Measurements from ENCODE around the gene MKRN2OS.

The MKRN2OS gene

DNA sequence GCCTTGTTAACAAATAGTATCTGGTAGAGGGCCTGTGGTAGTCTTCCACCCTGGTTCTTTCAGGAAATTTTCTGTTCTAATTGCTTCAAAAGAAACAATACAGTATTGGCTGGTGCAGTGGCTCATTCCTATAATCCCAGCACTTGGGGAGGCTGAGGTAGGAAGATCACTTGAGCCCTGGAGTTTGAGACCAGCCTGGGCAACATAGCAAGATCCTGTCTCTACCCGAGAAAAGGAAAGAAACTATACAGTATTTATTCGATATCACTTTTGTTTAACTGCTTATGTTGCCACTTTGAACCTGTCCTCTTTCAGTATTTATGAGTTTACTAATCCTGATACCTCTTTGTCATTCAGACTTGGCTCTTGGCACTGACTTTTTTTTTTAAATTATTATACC, 16.1 kb upstream of the MKRN2OS start:
- TF ChIP-seq CEBPB (IDR thresholded peaks at IDR 0.05), result no peak
- no peak for TF ChIP-seq RAD21 (IDR thresholded peaks at IDR 0.05; ENCODE audit: low read depth)
- TF ChIP-seq, protein P1, sequence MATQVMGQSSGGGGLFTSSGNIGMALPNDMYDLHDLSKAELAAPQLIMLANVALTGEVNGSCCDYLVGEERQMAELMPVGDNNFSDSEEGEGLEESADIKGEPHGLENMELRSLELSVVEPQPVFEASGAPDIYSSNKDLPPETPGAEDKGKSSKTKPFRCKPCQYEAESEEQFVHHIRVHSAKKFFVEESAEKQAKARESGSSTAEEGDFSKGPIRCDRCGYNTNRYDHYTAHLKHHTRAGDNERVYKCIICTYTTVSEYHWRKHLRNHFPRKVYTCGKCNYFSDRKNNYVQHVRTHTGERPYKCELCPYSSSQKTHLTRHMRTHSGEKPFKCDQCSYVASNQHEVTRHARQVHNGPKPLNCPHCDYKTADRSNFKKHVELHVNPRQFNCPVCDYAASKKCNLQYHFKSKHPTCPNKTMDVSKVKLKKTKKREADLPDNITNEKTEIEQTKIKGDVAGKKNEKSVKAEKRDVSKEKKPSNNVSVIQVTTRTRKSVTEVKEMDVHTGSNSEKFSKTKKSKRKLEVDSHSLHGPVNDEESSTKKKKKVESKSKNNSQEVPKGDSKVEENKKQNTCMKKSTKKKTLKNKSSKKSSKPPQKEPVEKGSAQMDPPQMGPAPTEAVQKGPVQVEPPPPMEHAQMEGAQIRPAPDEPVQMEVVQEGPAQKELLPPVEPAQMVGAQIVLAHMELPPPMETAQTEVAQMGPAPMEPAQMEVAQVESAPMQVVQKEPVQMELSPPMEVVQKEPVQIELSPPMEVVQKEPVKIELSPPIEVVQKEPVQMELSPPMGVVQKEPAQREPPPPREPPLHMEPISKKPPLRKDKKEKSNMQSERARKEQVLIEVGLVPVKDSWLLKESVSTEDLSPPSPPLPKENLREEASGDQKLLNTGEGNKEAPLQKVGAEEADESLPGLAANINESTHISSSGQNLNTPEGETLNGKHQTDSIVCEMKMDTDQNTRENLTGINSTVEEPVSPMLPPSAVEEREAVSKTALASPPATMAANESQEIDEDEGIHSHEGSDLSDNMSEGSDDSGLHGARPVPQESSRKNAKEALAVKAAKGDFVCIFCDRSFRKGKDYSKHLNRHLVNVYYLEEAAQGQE (IDR thresholded peaks at IDR 0.05; ENCODE audit: low read depth), result no peak
- no peak for TF ChIP-seq CREB1 (IDR thresholded peaks at IDR 0.05; ENCODE audit: low read depth)
- TF ChIP-seq NFIC (IDR thresholded peaks at IDR 0.05), result no peak
- no peak for TF ChIP-seq TEAD4 (IDR thresholded peaks at IDR 0.05)

DNA sequence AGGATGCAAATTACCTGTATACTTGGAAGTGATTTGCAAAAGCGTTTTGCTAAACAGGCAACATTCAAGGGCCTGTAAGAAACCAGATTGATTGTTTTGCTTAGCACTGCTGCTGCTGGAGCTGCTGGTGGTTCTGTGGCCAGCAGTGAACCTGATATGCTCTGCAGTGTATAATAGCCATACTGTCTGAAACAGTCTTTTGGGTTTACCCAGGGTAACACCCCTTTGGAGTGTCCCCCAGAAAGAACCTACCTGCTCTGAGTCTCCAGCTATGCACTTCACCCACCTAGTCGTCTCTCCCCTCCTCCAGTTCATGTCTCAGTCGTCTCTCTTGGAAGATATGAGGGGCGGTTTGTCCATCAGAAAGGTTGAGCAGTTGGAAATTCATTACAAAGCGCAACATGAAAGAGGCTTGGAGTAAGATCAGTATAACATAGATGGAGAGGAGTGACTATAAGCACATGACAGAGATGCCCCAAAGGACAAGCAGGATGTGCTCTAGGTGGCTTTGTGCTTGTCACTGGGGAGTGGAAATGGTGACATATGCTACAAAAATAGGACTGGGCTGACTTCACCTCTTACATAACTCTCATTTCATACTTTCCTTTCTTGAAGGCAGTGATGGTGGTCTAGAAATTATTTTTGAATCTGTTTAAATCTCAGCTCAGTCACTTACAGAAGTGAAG, 15.3 kb upstream of the MKRN2OS start:
- no peak for TF ChIP-seq ZBTB7A (IDR thresholded peaks at IDR 0.05; ENCODE audit: low read depth)
- TF ChIP-seq EP300 (IDR thresholded peaks at IDR 0.05; ENCODE audit: borderline replicate concordance), result no peak
- TF ChIP-seq, protein P2, sequence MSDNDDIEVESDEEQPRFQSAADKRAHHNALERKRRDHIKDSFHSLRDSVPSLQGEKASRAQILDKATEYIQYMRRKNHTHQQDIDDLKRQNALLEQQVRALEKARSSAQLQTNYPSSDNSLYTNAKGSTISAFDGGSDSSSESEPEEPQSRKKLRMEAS (IDR thresholded peaks at IDR 0.05), result no peak
- TF ChIP-seq, protein P3, sequence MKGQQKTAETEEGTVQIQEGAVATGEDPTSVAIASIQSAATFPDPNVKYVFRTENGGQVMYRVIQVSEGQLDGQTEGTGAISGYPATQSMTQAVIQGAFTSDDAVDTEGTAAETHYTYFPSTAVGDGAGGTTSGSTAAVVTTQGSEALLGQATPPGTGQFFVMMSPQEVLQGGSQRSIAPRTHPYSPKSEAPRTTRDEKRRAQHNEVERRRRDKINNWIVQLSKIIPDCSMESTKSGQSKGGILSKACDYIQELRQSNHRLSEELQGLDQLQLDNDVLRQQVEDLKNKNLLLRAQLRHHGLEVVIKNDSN (IDR thresholded peaks at IDR 0.05), result no peak
- TF ChIP-seq EGR1 (IDR thresholded peaks at IDR 0.05), result no peak
- no peak for TF ChIP-seq RAD21 (IDR thresholded peaks at IDR 0.05; ENCODE audit: low read depth)
- no peak for TF ChIP-seq TAF1 (IDR thresholded peaks at IDR 0.05; ENCODE audit: low read depth)
- TF ChIP-seq NFIC (IDR thresholded peaks at IDR 0.05), result no peak
- no peak for TF ChIP-seq FOXM1 (IDR thresholded peaks at IDR 0.05; ENCODE audit: borderline replicate concordance, low read depth)
- TF ChIP-seq TEAD4 (IDR thresholded peaks at IDR 0.05), result no peak
- TF ChIP-seq TCF12 (IDR thresholded peaks at IDR 0.05; ENCODE audit: low read depth), result no peak
- TF ChIP-seq YY1 (IDR thresholded peaks at IDR 0.05; ENCODE audit: low read depth), result no peak
- no peak for TF ChIP-seq CREB1 (IDR thresholded peaks at IDR 0.05; ENCODE audit: low read depth)
- no peak for TF ChIP-seq CEBPB (IDR thresholded peaks at IDR 0.05)
- TF ChIP-seq, protein P1 (IDR thresholded peaks at IDR 0.05; ENCODE audit: low read depth), result no peak

DNA sequence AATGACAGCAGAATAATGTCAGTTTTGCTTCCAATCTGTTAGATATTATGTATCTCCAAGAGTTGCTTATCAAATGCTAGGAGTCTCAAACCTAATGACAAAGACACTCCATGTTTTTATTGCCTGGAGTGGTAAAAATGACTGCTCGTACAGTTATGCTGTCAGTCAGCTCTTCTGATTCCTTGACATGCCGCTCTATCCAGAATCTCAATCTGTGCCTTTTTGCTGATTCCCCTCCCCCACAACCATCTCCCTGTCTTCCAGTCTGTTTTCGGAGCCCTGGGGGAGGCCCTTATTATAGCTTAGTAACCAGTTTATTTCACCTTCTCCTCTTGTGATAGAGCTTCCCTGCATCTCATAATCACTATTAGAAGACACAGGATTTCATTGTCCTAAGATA, 14.2 kb upstream of the MKRN2OS start:
- TF ChIP-seq NFIC (IDR thresholded peaks at IDR 0.05) (no peak), TAF1 (IDR thresholded peaks at IDR 0.05; ENCODE audit: low read depth) (no peak), EGR1 (IDR thresholded peaks at IDR 0.05) (no peak), TEAD4 (IDR thresholded peaks at IDR 0.05) (no peak), CEBPB (IDR thresholded peaks at IDR 0.05) (no peak), YY1 (IDR thresholded peaks at IDR 0.05; ENCODE audit: low read depth) (no peak), TCF12 (IDR thresholded peaks at IDR 0.05; ENCODE audit: low read depth) (no peak), FOXM1 (IDR thresholded peaks at IDR 0.05; ENCODE audit: borderline replicate concordance, low read depth) (no peak), ZBTB7A (IDR thresholded peaks at IDR 0.05; ENCODE audit: low read depth) (no peak), RAD21 (IDR thresholded peaks at IDR 0.05; ENCODE audit: low read depth) (no peak)
- TF ChIP-seq, protein P1 (IDR thresholded peaks at IDR 0.05; ENCODE audit: low read depth), result no peak
- TF ChIP-seq, protein P3 (IDR thresholded peaks at IDR 0.05), result no peak
- TF ChIP-seq, protein P2 (IDR thresholded peaks at IDR 0.05), result no peak

DNA sequence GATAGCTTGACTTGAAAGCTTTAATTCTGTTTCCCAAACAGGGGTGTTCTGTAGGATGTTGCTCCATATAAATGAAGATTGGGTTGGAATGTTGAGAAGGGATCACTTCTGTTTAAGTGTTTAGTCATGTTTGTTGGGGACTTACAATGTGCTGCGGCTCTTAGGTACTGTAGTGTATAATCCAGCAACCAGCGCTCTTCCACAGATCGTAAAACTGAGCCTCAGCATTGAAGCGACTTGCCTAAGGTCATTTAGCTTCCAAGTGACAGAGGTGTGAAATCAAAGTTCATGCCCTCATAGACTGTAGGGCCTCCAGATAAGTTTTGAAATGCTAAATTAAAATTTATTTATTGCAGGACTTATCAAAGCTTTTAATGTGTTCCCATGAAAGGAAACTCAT, 13.4 kb upstream of the MKRN2OS start:
- no peak for TF ChIP-seq TAF1 (IDR thresholded peaks at IDR 0.05; ENCODE audit: low read depth)
- TF ChIP-seq CEBPB (IDR thresholded peaks at IDR 0.05), result no peak
- no peak for TF ChIP-seq TEAD4 (IDR thresholded peaks at IDR 0.05)
- no peak for TF ChIP-seq YY1 (IDR thresholded peaks at IDR 0.05; ENCODE audit: low read depth)
- TF ChIP-seq RAD21 (IDR thresholded peaks at IDR 0.05; ENCODE audit: low read depth), result no peak
- TF ChIP-seq, protein P3 (IDR thresholded peaks at IDR 0.05), result no peak
- TF ChIP-seq, protein P2 (IDR thresholded peaks at IDR 0.05), result no peak

Measured in Ishikawa (cell line).